Fibroblast of villous mesenchyme (primary cell): Measurements from ENCODE around the gene ASB10. TPM values are rescaled to one million over a fixed set of nuclear protein-coding genes. Genes with fewer than 3 reads are reported as not detected.

Experiments
- DNase-seq: peaks from one replicate; pipeline ENCODE4 v3.0.0-alpha.2; 2010; ENCODE audit warnings: low read depth
- H3K4me3 ChIP-seq: 2 replicates; pipeline ENCODE4 v1.5.1; 2011; ENCODE audit warnings: low read depth, mild to moderate bottlenecking, low read length
- CTCF ChIP-seq: IDR thresholded peaks from 2 replicates; pipeline ENCODE4 v1.5.1; 2012; ENCODE audit warnings: low read depth, mild to moderate bottlenecking, low read length; ENCODE audit not compliant: insufficient read depth
- total RNA-seq: library from RNA; depleted of rRNA; stranded (reverse); fragments of >200 nt; gene quantifications from 2 replicates; pipeline ENCODE4 v1.2.3, GENCODE V29; 2012

The ASB10 gene
- total RNA-seq, 1 donor, result not detected

GRCh38 chr7:151179287-151179860 is 7.7 kb downstream of the ASB10 start:
- TF ChIP-seq CTCF, result no peak

GRCh38 chr7:151178831-151179230 is 8.2 kb downstream of the ASB10 start:
- no peak overlapping the region for H3K4me3 ChIP-seq
- no peak for TF ChIP-seq CTCF
- DNase-seq, result no peak

More at GRCh38 chr7:151179287-151179860, 7.7 kb downstream of the ASB10 start:
- no peak for DNase-seq
- no peak overlapping the region for H3K4me3 ChIP-seq

GRCh38 chr7:151178236-151178635 is 8.8 kb downstream of the ASB10 start:
- no peak overlapping the region for H3K4me3 ChIP-seq
- no peak for TF ChIP-seq CTCF
- no peak for DNase-seq

- H3K4me3 ChIP-seq, result no peak overlapping the region
- TF ChIP-seq CTCF, result no peak
- no peak for DNase-seq
These were observed 9.7 kb downstream of the ASB10 start for GRCh38 chr7:151177310-151177709.

GRCh38 chr7:151176401-151176800 is 10.6 kb downstream of the ASB10 start:
- no peak for TF ChIP-seq CTCF
- H3K4me3 ChIP-seq, result no peak overlapping the region
- DNase-seq, result no peak

GRCh38 chr7:151175793-151176311 is 11.2 kb downstream of the ASB10 start:
- no peak overlapping the region for H3K4me3 ChIP-seq
- no peak for DNase-seq
- no peak for TF ChIP-seq CTCF
